ENCODE measurements around the gene ACO1. TPM values are rescaled to one million over a fixed set of nuclear protein-coding genes. Genes with fewer than 3 reads are reported as not detected.

The ACO1 gene
- total RNA-seq, 1 experiment from 2014 or later = 36.2 TPM

GRCh38 chr9:32430720-32431119, 46.3 kb downstream of the ACO1 start:
- ATAC-seq = no peak
- H3K4me3 ChIP-seq (replicated peaks in 1 of 2; ENCODE audit: low read depth in 1 of 2, low read length in 2 of 2) = no peak overlapping the region
- no peaks in the 10 kb centered on the region for H3K4me1 ChIP-seq (ENCODE audit: control insufficient read depth in 1 of 2, insufficient read depth in 2 of 2, low read length in 2 of 2)
- H4K20me1 ChIP-seq (ENCODE audit: insufficient read depth) = no peaks in the 10 kb centered on the region
- no peaks in the 10 kb centered on the region for H3K9me2 ChIP-seq (ENCODE audit: insufficient read depth)
- ChIA-PET RAD21 (ENCODE audit: low non-redundant PET in 1 of 2, low total read pairs in 2 of 2, uncharacterized antibody in 2 of 2, unreplicated experiment in 2 of 2) (no interaction called here), CTCF (no interaction called here), POLR2A (no interaction called here)
- H3K79me2 ChIP-seq (ENCODE audit: insufficient read depth, low read length) = no peaks in the 10 kb centered on the region
- peaks cover 3 to 8% of the 10 kb centered on the region in 2 experiments; a peak in 3 of 4 replicates for H3K36me3 ChIP-seq (ENCODE audit: control insufficient read depth in 1 of 2, insufficient read depth in 2 of 2, low read length in 2 of 2)
- no peak for DNase-seq (ENCODE audit: low read depth, low spot score)
- H3K4me2 ChIP-seq (ENCODE audit: low read length) = no peak overlapping the region
- no peaks in the 10 kb centered on the region for H3K9me3 ChIP-seq (ENCODE audit: control insufficient read depth in 1 of 2, insufficient read depth in 1 of 2, low read depth in 1 of 2, low read length in 2 of 2)
- H3K27me3 ChIP-seq (ENCODE audit: insufficient read depth, low read length) = no peaks in the 10 kb centered on the region
- no peak overlapping the region for H3K9ac ChIP-seq (ENCODE audit: low read length)
- no TSS peak for BruUV-seq (replicated peaks)
- no peak overlapping the region for H3K27ac ChIP-seq (ENCODE audit: low read depth, low read length)
- no peak overlapping the region for H2AFZ ChIP-seq (ENCODE audit: low read depth, low read length, poor library complexity, severe bottlenecking)
- intact Hi-C loops (cut with micrococcal nuclease) = no loop called here
- no peak for TF ChIP-seq ELF1 (IDR thresholded peaks at IDR 0.05; ENCODE audit: borderline replicate concordance, low read depth)
- TF ChIP-seq REST (IDR thresholded peaks at IDR 0.05; ENCODE audit: low read depth) = no peak
- TF ChIP-seq MAX (IDR thresholded peaks at IDR 0.05) = no peak
- no peak for TF ChIP-seq CEBPB (IDR thresholded peaks at IDR 0.05; ENCODE audit: low read depth)
- TF ChIP-seq SRF (IDR thresholded peaks at IDR 0.05; ENCODE audit: low read depth) = no peak
- TF ChIP-seq, protein P1, sequence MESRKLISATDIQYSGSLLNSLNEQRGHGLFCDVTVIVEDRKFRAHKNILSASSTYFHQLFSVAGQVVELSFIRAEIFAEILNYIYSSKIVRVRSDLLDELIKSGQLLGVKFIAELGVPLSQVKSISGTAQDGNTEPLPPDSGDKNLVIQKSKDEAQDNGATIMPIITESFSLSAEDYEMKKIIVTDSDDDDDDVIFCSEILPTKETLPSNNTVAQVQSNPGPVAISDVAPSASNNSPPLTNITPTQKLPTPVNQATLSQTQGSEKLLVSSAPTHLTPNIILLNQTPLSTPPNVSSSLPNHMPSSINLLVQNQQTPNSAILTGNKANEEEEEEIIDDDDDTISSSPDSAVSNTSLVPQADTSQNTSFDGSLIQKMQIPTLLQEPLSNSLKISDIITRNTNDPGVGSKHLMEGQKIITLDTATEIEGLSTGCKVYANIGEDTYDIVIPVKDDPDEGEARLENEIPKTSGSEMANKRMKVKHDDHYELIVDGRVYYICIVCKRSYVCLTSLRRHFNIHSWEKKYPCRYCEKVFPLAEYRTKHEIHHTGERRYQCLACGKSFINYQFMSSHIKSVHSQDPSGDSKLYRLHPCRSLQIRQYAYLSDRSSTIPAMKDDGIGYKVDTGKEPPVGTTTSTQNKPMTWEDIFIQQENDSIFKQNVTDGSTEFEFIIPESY (IDR thresholded peaks at IDR 0.05; ENCODE audit: extremely low read depth, insufficient replicate concordance, low read length) = no peak
- TF ChIP-seq FOSL1 (IDR thresholded peaks at IDR 0.05; ENCODE audit: low read depth) = no peak
- TF ChIP-seq POLR2A (IDR thresholded peaks at IDR 0.05; ENCODE audit: borderline replicate concordance, extremely low read depth, insufficient read depth, insufficient read length) = no peak
- TF ChIP-seq, protein P2, sequence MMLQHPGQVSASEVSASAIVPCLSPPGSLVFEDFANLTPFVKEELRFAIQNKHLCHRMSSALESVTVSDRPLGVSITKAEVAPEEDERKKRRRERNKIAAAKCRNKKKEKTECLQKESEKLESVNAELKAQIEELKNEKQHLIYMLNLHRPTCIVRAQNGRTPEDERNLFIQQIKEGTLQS (IDR thresholded peaks at IDR 0.05) = no peak
- no peak for TF ChIP-seq JUND (IDR thresholded peaks at IDR 0.05)
- no peak for TF ChIP-seq SIN3A (IDR thresholded peaks at IDR 0.05; ENCODE audit: low read depth)
- TF ChIP-seq EGR1 (IDR thresholded peaks at IDR 0.05; ENCODE audit: low read depth) = no peak
